A549 (cell line): ENCODE results near the gene USP3. TPM values are rescaled to one million over a fixed set of nuclear protein-coding genes. Genes with fewer than 3 reads are reported as not detected.
A peak's percentile ranks its signal among the peaks of the same experiment; 100 is the strongest.

ENCODE experiments used
- ATAC-seq, 2 experiments: fragments of 200-7000 bp in 1 of 2; fragments of >200 bp in 1 of 2; cut with Nextera tagmentation in 1 of 2; cut with Tn5 transposase in 1 of 2; 3 replicates each; pipeline versions ENCODE4 v1.8.0 to v1.9.1; 2018 to 2020; ENCODE audit warnings: mild to moderate bottlenecking in 1 of 2, moderate library complexity in 1 of 2
- CTCF ChIA-PET: fragments of 300-600 bp; sonication (Branson Sonifier 250); formaldehyde crosslinking; extraction: SDS; loops from one replicate; lab custom pipeline; 2021; ENCODE audit warnings: antibody characterized with exemption, inconsistent platforms; lab: Yijun Ruan, JAX
- POLR2A ChIA-PET: fragments of 350-600 bp; formaldehyde crosslinking; extraction: SDS; loops from one replicate; lab custom pipeline; 2021; ENCODE audit warnings: antibody characterized with exemption, inconsistent platforms; lab: Yijun Ruan, JAX
- DNase-seq, 2 experiments: peaks; one replicate each; pipeline versions ENCODE4 v3.0.0 to v3.0.0-alpha.2; 2011 to 2016; ENCODE audit warnings: low read depth in 1 of 2, low spot score in 1 of 2
- FAIRE-seq: peaks from 2 replicates; lab custom pipeline; 2011; peaks lifted over from hg19 to GRCh38; lab: Jason Lieb, UNC
- H3K27ac ChIP-seq, 2 experiments: fragments of >200 bp; sonication (Bioruptor Twin); formaldehyde crosslinking; 3 replicates each; pipeline ENCODE4 v1.5.1; 2016 to 2017
- H3K4me1 ChIP-seq: fragments of >200 bp; sonication (Bioruptor Twin); formaldehyde crosslinking; 3 replicates; pipeline ENCODE4 v1.6.1; 2016
- H3K4me2 ChIP-seq: fragments of >200 bp; sonication (Bioruptor Twin); formaldehyde crosslinking; 3 replicates; pipeline ENCODE4 v1.6.1; 2016
- H3K4me3 ChIP-seq: fragments of >200 bp; sonication (Bioruptor Twin); formaldehyde crosslinking; 3 replicates; pipeline ENCODE4 v1.5.1; 2016
- H3K9me3 ChIP-seq: fragments of >200 bp; sonication (Bioruptor Twin); formaldehyde crosslinking; 3 replicates; pipeline ENCODE4 v1.6.1; 2016
- BHLHE40 ChIP-seq: IDR thresholded peaks from 2 replicates; pipeline ENCODE4 v1.6.1; 2012; ENCODE audit warnings: low read depth, low read length, inconsistent platforms
- CBX8 ChIP-seq: fragments of 200-600 bp; sonication (generic); IDR thresholded peaks from 2 replicates; pipeline ENCODE4 v1.6.1; 2016
- E2F6 ChIP-seq: IDR thresholded peaks from 2 replicates; pipeline ENCODE4 v1.6.1; 2012; ENCODE audit warnings: low read depth, borderline replicate concordance
- ELK1 ChIP-seq: fragments of 150-350 bp; IDR thresholded peaks from 2 replicates; pipeline ENCODE4 v1.6.1; 2014; ENCODE audit warnings: low read depth, mild to moderate bottlenecking, low read length
- EP300 ChIP-seq, 2 experiments: fragments of >200 bp; sonication (Bioruptor Twin); formaldehyde crosslinking; IDR thresholded peaks; 2 replicates in 1 of 2; 3 replicates in 1 of 2; pipeline ENCODE4 v1.6.1; 2016 to 2017
- ESRRA ChIP-seq: fragments of 150-350 bp; IDR thresholded peaks from 2 replicates; pipeline ENCODE4 v1.6.1; 2014; ENCODE audit warnings: mild to moderate bottlenecking, low read length, borderline replicate concordance
- FOSB ChIP-seq: fragments of 250-450 bp; sonication (Bioruptor Pico); IDR thresholded peaks from 2 replicates; pipeline ENCODE4 v1.5.0; 2020; ENCODE audit warnings: mild to moderate bottlenecking, moderate library complexity
- FOSL2 ChIP-seq, 2 experiments: fragments of 450-650 bp in 1 of 2; fragments of >200 bp in 1 of 2; sonication (Bioruptor Twin) in 1 of 2; formaldehyde crosslinking; IDR thresholded peaks; 2 replicates each; pipeline versions ENCODE4 v1.5.0 to v1.6.1; 2016 to 2020; ENCODE audit warnings: mild to moderate bottlenecking in 1 of 2, moderate library complexity in 1 of 2
- GATA3 ChIP-seq: IDR thresholded peaks from 2 replicates; pipeline ENCODE4 v1.6.1; 2012; ENCODE audit warnings: borderline replicate concordance
- HDAC2 ChIP-seq: fragments of 200-600 bp; sonication (generic); IDR thresholded peaks from 2 replicates; pipeline ENCODE4 v1.6.1; 2016
- HOXB13 ChIP-seq: fragments of 250-450 bp; sonication (Bioruptor Pico); IDR thresholded peaks from 2 replicates; pipeline ENCODE4 v1.5.0; 2020; ENCODE audit warnings: low read depth, mild to moderate bottlenecking, moderate library complexity
- JUN ChIP-seq, 2 experiments: fragments of >200 bp; sonication (Bioruptor Twin); formaldehyde crosslinking; IDR thresholded peaks; 2 replicates in 1 of 2; 3 replicates in 1 of 2; pipeline ENCODE4 v1.6.1; 2016 to 2017
- KDM5A ChIP-seq: fragments of 200-600 bp; sonication (generic); IDR thresholded peaks from 2 replicates; pipeline ENCODE4 v1.6.1; 2016; ENCODE audit warnings: antibody characterized with exemption, mild to moderate bottlenecking
- MAFK ChIP-seq: fragments of 450-650 bp; IDR thresholded peaks from 2 replicates; pipeline ENCODE4 v1.6.1; 2014; ENCODE audit not compliant: partially characterized antibody
- MAX ChIP-seq: IDR thresholded peaks from 2 replicates; pipeline ENCODE4 v1.6.1; 2012
- MAZ ChIP-seq: fragments of 150-350 bp; IDR thresholded peaks from 2 replicates; pipeline ENCODE4 v1.6.1; 2014; ENCODE audit warnings: antibody characterized with exemption, low read depth, low read length, borderline replicate concordance
- NFE2L2 ChIP-seq: fragments of 150-350 bp; conservative IDR thresholded peaks from 2 replicates; pipeline ENCODE4 v1.6.1; 2014; ENCODE audit warnings: low read length
- NPAS2 ChIP-seq: fragments of 250-450 bp; sonication (Bioruptor Pico); IDR thresholded peaks from 2 replicates; pipeline ENCODE4 v1.8.0; 2022; ENCODE audit warnings: mild to moderate bottlenecking, moderate library complexity, borderline replicate concordance
- RARB ChIP-seq: fragments of 250-450 bp; sonication (Bioruptor Pico); IDR thresholded peaks from 2 replicates; pipeline ENCODE4 v1.8.0; 2021; ENCODE audit warnings: mild to moderate bottlenecking, moderate library complexity
- RFX5 ChIP-seq: fragments of 450-650 bp; IDR thresholded peaks from 2 replicates; pipeline ENCODE4 v1.7.1; 2014; ENCODE audit warnings: antibody characterized with exemption, mild to moderate bottlenecking, moderate library complexity
- RNF2 ChIP-seq: fragments of 200-600 bp; sonication (generic); IDR thresholded peaks from 2 replicates; pipeline ENCODE4 v1.6.1; 2016; ENCODE audit warnings: low read depth, mild to moderate bottlenecking, antibody characterized with exemption, moderate library complexity, borderline replicate concordance
- TFCP2L1 ChIP-seq: fragments of 250-450 bp; sonication (Bioruptor Pico); IDR thresholded peaks from 2 replicates; pipeline ENCODE4 v1.5.0; 2021; ENCODE audit warnings: mild to moderate bottlenecking
- TP53 ChIP-seq: fragments of 250-450 bp; sonication (Bioruptor Pico); IDR thresholded peaks from 2 replicates; pipeline ENCODE4 v1.5.0; 2021; ENCODE audit warnings: mild to moderate bottlenecking, moderate library complexity
- ZC3H11A ChIP-seq: fragments of 450-650 bp; IDR thresholded peaks from 2 replicates; pipeline ENCODE4 v1.6.1; 2014; ENCODE audit warnings: antibody characterized with exemption, mild to moderate bottlenecking
- ZNF302 ChIP-seq: fragments of 250-450 bp; sonication (Bioruptor Pico); IDR thresholded peaks from 2 replicates; pipeline ENCODE4 v1.9.0; 2021; ENCODE audit warnings: inconsistent platforms, mild to moderate bottlenecking, moderate library complexity
- WGBS: methylation state at CpG from one replicate; pipeline ENCODE4 v1.1.6; 2017; ENCODE audit errors: missing lambda C conversion rate; 5-methylcytosine and 5-hydroxymethylcytosine counted together
- polyA plus RNA-seq, 4 experiments: library from polyadenylated mRNA; depleted of rRNA in 3 of 4; stranded (reverse); fragments of >200 nt; fragmentation: RNase III in 1 of 4; extraction: RNeasy Plus Mini Kit Qiagen cat#74134 plus additional on column Dnase treatment in 1 of 4; gene quantifications; 2 replicates in 3 of 4; 3 replicates in 1 of 4; pipeline ENCODE4 v1.2.3, GENCODE V29; 2011 to 2017
- TF ChIP-seq, protein P1 (sequence below): fragments of 250-450 bp; sonication (Bioruptor Pico); IDR thresholded peaks from 2 replicates; pipeline ENCODE4 v1.5.0; 2020; ENCODE audit warnings: low read depth, mild to moderate bottlenecking, moderate library complexity
- TF ChIP-seq, protein P2 (sequence below): fragments of >200 bp; sonication (Bioruptor Twin); formaldehyde crosslinking; IDR thresholded peaks from 3 replicates; pipeline ENCODE4 v1.6.1; 2016

USP3 gene
- polyA plus RNA-seq, 2 of the 4 experiments (the other 2 are of a cell fraction), result 41.8 to 99.1 TPM

DNA sequence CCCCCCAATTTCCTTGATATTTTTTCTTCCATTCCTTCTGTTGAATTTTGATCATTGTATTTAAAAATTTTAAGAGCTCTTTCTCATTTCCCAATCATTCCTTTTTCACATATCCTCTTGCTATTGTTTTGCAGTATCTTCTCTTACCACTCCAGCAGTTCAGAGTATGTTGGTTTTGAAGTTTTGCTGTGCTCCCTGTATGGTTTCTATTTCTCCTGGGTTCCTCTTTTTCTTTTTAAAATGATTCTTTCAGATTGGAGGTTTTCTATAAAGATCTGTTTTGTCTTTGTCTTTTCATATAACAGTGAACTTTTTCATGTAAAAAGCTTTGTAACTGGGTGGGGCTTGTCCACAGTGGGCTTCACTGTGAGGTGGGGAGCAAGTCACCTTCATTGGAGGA, 12.8 kb downstream of the USP3 start:
- H3K4me1 ChIP-seq, result peaks cover 93% of the 10 kb centered on the region
- TF ChIP-seq NFE2L2, result no peak
- TF ChIP-seq GATA3, result no peak
- no peak for TF ChIP-seq ZC3H11A
- TF ChIP-seq KDM5A, result no peak
- TF ChIP-seq RFX5, result no peak
- no peak for TF ChIP-seq CBX8
- no peak for TF ChIP-seq JUN (IDR thresholded peaks at IDR 0.05)
- TF ChIP-seq, protein P1, sequence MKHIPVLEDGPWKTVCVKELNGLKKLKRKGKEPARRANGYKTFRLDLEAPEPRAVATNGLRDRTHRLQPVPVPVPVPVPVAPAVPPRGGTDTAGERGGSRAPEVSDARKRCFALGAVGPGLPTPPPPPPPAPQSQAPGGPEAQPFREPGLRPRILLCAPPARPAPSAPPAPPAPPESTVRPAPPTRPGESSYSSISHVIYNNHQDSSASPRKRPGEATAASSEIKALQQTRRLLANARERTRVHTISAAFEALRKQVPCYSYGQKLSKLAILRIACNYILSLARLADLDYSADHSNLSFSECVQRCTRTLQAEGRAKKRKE (CRISPR knock-in tag), result no peak
- TF ChIP-seq HOXB13 (CRISPR knock-in tag), result no peak
- no peak for TF ChIP-seq RARB (CRISPR knock-in tag)
- TF ChIP-seq NPAS2 (CRISPR knock-in tag), result no peak
- H3K4me2 ChIP-seq, result peak overlapping the region; percentile 85
- H3K9me3 ChIP-seq, result no peaks in the 10 kb centered on the region
- no peak for FAIRE-seq
- H3K27ac ChIP-seq, result peak overlapping the region; percentile 53 to 78; a peak in 5 of 6 replicates
- CTCF ChIA-PET, result interaction anchor here (0.9 to 4.7 kb wide), 6 partner anchors 12 to 76 kb away, joined by 3 to 12 read pairs (median 8); no protein-coding TSS in a partner anchor
- H3K4me3 ChIP-seq, result no peak overlapping the region
- DNase-seq, result no peak
- no peak for ATAC-seq
- POLR2A ChIA-PET, result interaction anchor here (2.9 kb wide), 1 partner anchor 12 kb away, joined by 11 read pairs; the partner anchor contains the start of gene USP3

- Histone ChIP-seq H3K9me3 (no peaks in the 10 kb centered on the region), H3K27ac (peak overlapping the region; percentile 53 to 78; a peak in 5 of 6 replicates), H3K4me2 (peak overlapping the region; percentile 85), H3K4me1 (peaks cover 95% of the 10 kb centered on the region)
- 55% methylated on average over 1 of the region's 1 CpG for WGBS
- CTCF ChIA-PET, result interaction anchor here (0.7 to 4.7 kb wide), 8 partner anchors 10 to 76 kb away, joined by 3 to 12 read pairs (median 4); no protein-coding TSS in a partner anchor
- TF ChIP-seq NFE2L2 (no peak), TP53 (CRISPR knock-in tag) (no peak), FOSB (CRISPR knock-in tag) (no peak), E2F6 (no peak)
- TF ChIP-seq, all 56 proteins: peak for 0
- no peak overlapping the region for H3K4me3 ChIP-seq
- DNase-seq (no peak), FAIRE-seq (no peak), ATAC-seq (peak in 1 of 2 experiments; percentile 54; a peak in 2 of 6 replicates)
- POLR2A ChIA-PET, result interaction anchor here (2.9 kb wide), 1 partner anchor 13 kb away, joined by 11 read pairs; the partner anchor contains the start of gene USP3
These were observed 13.2 kb downstream of the USP3 start for GRCh38 chr15:63517628-63518027.

GRCh38 chr15:63519041-63519440, 14.6 kb downstream of the USP3 start:
- no peak overlapping the region for H3K4me3 ChIP-seq
- CTCF ChIA-PET, result interaction anchor here (1.0 to 4.7 kb wide), 5 partner anchors 13 to 80 kb away, joined by 3 to 12 read pairs (median 6); no protein-coding TSS in a partner anchor
- peaks cover 95% of the 10 kb centered on the region for H3K4me1 ChIP-seq
- ATAC-seq, result no peak
- WGBS, result 98% methylated on average over 4 of the region's 4 CpGs
- peak overlapping the region; percentile 7; the same call in 2 of the 3 replicates for H3K4me2 ChIP-seq
- POLR2A ChIA-PET, result interaction anchor here (0.7 kb wide), 1 partner anchor 21 kb away, joined by 5 read pairs; no protein-coding TSS in a partner anchor
- H3K9me3 ChIP-seq, result no peaks in the 10 kb centered on the region
- DNase-seq, result no peak
- H3K27ac ChIP-seq, result no peak overlapping the region
- no peak for FAIRE-seq
- TF ChIP-seq RARB (CRISPR knock-in tag) (no peak), MAFK (no peak), EP300 (IDR thresholded peaks at IDR 0.05) (no peak), HDAC2 (no peak), MAX (no peak), BHLHE40 (no peak), RNF2 (no peak), JUN (IDR thresholded peaks at IDR 0.05) (no peak), ESRRA (no peak), ZNF302 (no peak), ZC3H11A (no peak), MAZ (no peak), FOSL2 (IDR thresholded peaks at IDR 0.05) (no peak), FOSL2 (CRISPR knock-in tag; IDR thresholded peaks at IDR 0.05) (no peak), TFCP2L1 (CRISPR knock-in tag) (no peak), ELK1 (no peak), TP53 (CRISPR knock-in tag) (no peak)
- TF ChIP-seq, protein P2, sequence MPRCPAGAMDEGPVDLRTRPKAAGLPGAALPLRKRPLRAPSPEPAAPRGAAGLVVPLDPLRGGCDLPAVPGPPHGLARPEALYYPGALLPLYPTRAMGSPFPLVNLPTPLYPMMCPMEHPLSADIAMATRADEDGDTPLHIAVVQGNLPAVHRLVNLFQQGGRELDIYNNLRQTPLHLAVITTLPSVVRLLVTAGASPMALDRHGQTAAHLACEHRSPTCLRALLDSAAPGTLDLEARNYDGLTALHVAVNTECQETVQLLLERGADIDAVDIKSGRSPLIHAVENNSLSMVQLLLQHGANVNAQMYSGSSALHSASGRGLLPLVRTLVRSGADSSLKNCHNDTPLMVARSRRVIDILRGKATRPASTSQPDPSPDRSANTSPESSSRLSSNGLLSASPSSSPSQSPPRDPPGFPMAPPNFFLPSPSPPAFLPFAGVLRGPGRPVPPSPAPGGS, result no peak
